Body of pancreas (tissue), 4 donors: ENCODE results near the gene ISCA1.

Source experiments
- CTCF ChIP-seq, 7 experiments: fragments of 450-650 bp in 4 of 7; fragments of 200-600 bp in 3 of 7; sonication (generic) in 3 of 7; IDR thresholded peaks; one replicate each; pipeline ENCODE4 v1.5.1; 2016 to 2019; ENCODE audit warnings: antibody characterized with exemption in 7 of 7
- POLR2A ChIP-seq, 3 donors: fragments of 450-650 bp; IDR thresholded peaks; one replicate each; pipeline ENCODE4 v1.6.1; 2016; ENCODE audit warnings: antibody characterized with exemption in 3 of 3, mild to moderate bottlenecking in 2 of 3

- no peak for TF ChIP-seq CTCF (IDR thresholded peaks at IDR 0.05)
- TF ChIP-seq POLR2A (IDR thresholded peaks at IDR 0.05), result no peak
Observed at GRCh38 chr9:86300701-86301100, 18.4 kb upstream of the ISCA1 start.
